H1 (cell line): ENCODE results near the gene SHH. TPM values are rescaled to one million over a fixed set of nuclear protein-coding genes. Genes with fewer than 3 reads are reported as not detected.

Source experiments
- CTCF ChIA-PET: fragments of 300-600 bp; sonication (Branson Sonifier 250); formaldehyde crosslinking; loops from one replicate; lab custom pipeline; 2021; ENCODE audit not compliant: partially characterized antibody; lab: Charles Lee
- POLR2A ChIA-PET: fragments of 300-600 bp; sonication (Branson Sonifier 250); formaldehyde crosslinking; loops from one replicate; lab custom pipeline; 2021; ENCODE audit warnings: inconsistent platforms; ENCODE audit not compliant: partially characterized antibody; lab: Charles Lee
- DNase-seq, 2 experiments: peaks; one replicate each; pipeline versions ENCODE4 v3.0.0 to v3.0.0-alpha.2; 2010 to 2022; ENCODE audit warnings: low spot score in 2 of 2, low read depth in 1 of 2, mixed read lengths in 1 of 2
- FAIRE-seq: peaks from 2 replicates; lab custom pipeline; 2011; peaks lifted over from hg19 to GRCh38; lab: Jason Lieb, UNC
- H2AFZ ChIP-seq: 2 replicates; pipeline ENCODE4 v1.8.1; 2012; ENCODE audit warnings: low read length, inconsistent platforms
- H2AK5ac ChIP-seq: 2 replicates; pipeline ENCODE4 v1.6.1; 2013; ENCODE audit warnings: low read depth, low read length
- H2BK120ac ChIP-seq: replicated peaks from 2 replicates; pipeline ENCODE3; 2013; ENCODE audit warnings: low read depth, low read length, inconsistent platforms
- H2BK12ac ChIP-seq: 2 replicates; pipeline ENCODE4 v1.6.1; 2013; ENCODE audit warnings: low read depth, low read length
- H2BK15ac ChIP-seq: 2 replicates; pipeline ENCODE4 v1.6.1; 2013; ENCODE audit warnings: low read length
- H2BK20ac ChIP-seq: 2 replicates; pipeline ENCODE4 v1.6.1; 2013; ENCODE audit warnings: low read length
- H2BK5ac ChIP-seq: 2 replicates; pipeline ENCODE4 v1.6.1; 2013; ENCODE audit warnings: low read depth, low read length
- H3K14ac ChIP-seq: 2 replicates; pipeline ENCODE4 v1.6.1; 2013; ENCODE audit warnings: inconsistent platforms; ENCODE audit not compliant: insufficient read length
- H3K18ac ChIP-seq: 2 replicates; pipeline ENCODE4 v1.6.1; 2013; ENCODE audit warnings: low read length; ENCODE audit errors: extremely low read depth
- H3K23ac ChIP-seq: 2 replicates; pipeline ENCODE4 v1.6.1; 2013; ENCODE audit warnings: inconsistent platforms; ENCODE audit not compliant: insufficient read length
- H3K23me2 ChIP-seq: 2 replicates; pipeline ENCODE4 v1.6.1; 2013; ENCODE audit warnings: low read depth, low read length
- H3K27ac ChIP-seq: 2 replicates; pipeline ENCODE4 v1.6.1; 2011; ENCODE audit warnings: low read depth, low read length, inconsistent platforms
- H3K27me3 ChIP-seq, 4 experiments: replicated peaks in 1 of 4; 1 replicate in 1 of 4; 2 replicates in 3 of 4; pipeline versions ENCODE4 v1.6.1 to v1.8.1; 2011 to 2013; ENCODE audit warnings: low read length in 3 of 4, mild to moderate bottlenecking in 3 of 4, inconsistent platforms in 2 of 4, mixed read lengths in 2 of 4, moderate library complexity in 1 of 4; ENCODE audit not compliant: control insufficient read depth in 3 of 4, insufficient read depth in 3 of 4; ENCODE audit errors: extremely low read depth in 1 of 4
- H3K36me3 ChIP-seq, 4 experiments: 2 replicates each; pipeline versions ENCODE4 v1.6.1 to v1.8.1; 2011 to 2013; ENCODE audit warnings: mild to moderate bottlenecking in 4 of 4, low read length in 3 of 4, moderate library complexity in 2 of 4, control low read depth in 1 of 4, inconsistent platforms in 1 of 4; ENCODE audit not compliant: insufficient read depth in 4 of 4, control insufficient read depth in 2 of 4
- H3K4ac ChIP-seq: replicated peaks from 2 replicates; pipeline ENCODE3; 2013; ENCODE audit warnings: low read length, low read depth, mixed read lengths, inconsistent platforms; ENCODE audit not compliant: insufficient read length
- H3K4me1 ChIP-seq, 4 experiments: replicated peaks in 1 of 4; 1 replicate in 1 of 4; 2 replicates in 3 of 4; pipeline versions ENCODE4 v1.6.1 to v1.8.1; 2011 to 2013; ENCODE audit warnings: low read length in 3 of 4, inconsistent platforms in 2 of 4, mixed read lengths in 1 of 4; ENCODE audit not compliant: insufficient read depth in 4 of 4, control insufficient read depth in 3 of 4
- H3K4me2 ChIP-seq, 2 experiments: 2 replicates each; pipeline versions ENCODE4 v1.6.1 to v1.8.1; 2011 to 2013; ENCODE audit warnings: low read depth in 2 of 2, low read length in 2 of 2, control low read depth in 1 of 2, inconsistent platforms in 1 of 2, mild to moderate bottlenecking in 1 of 2; ENCODE audit not compliant: insufficient read depth in 1 of 2
- H3K4me3 ChIP-seq, 4 experiments: fragments of 200-600, 300-600 bp in 1 of 4; sonication (generic), shearing (Covaris generic), sonication (Bioruptor Twin) in 1 of 4; 2 replicates each; pipeline versions ENCODE4 v1.5.1 to v1.8.1; 2011 to 2016; ENCODE audit warnings: low read length in 4 of 4, low read depth in 3 of 4, control low read depth in 2 of 4, inconsistent platforms in 2 of 4, mild to moderate bottlenecking in 2 of 4, mixed read lengths in 1 of 4, moderate library complexity in 1 of 4; ENCODE audit not compliant: insufficient read depth in 2 of 4; ENCODE audit errors: extremely low read depth in 1 of 4
- H3K56ac ChIP-seq: replicated peaks from 2 replicates; pipeline ENCODE3; 2013; ENCODE audit warnings: low read depth, mild to moderate bottlenecking, mixed read lengths, low read length, inconsistent platforms; ENCODE audit not compliant: insufficient read length
- H3K79me1 ChIP-seq: 2 replicates; pipeline ENCODE4 v1.6.1; 2013; ENCODE audit warnings: low read depth, low read length, control low read depth
- H3K79me2 ChIP-seq, 2 experiments: 2 replicates each; pipeline versions ENCODE4 v1.6.1 to v1.8.1; 2012 to 2013; ENCODE audit warnings: low read length in 2 of 2, mild to moderate bottlenecking in 2 of 2, inconsistent platforms in 1 of 2; ENCODE audit not compliant: insufficient read depth in 2 of 2, control insufficient read depth in 1 of 2
- H3K9ac ChIP-seq, 4 experiments: replicated peaks in 1 of 4; 1 replicate in 1 of 4; 2 replicates in 3 of 4; pipeline versions ENCODE4 v1.6.1 to v1.8.1; 2011 to 2013; ENCODE audit warnings: low read depth in 3 of 4, low read length in 3 of 4, control low read depth in 2 of 4, mild to moderate bottlenecking in 2 of 4, moderate library complexity in 2 of 4, inconsistent platforms in 1 of 4; ENCODE audit errors: extremely low read depth in 1 of 4
- H3K9me3 ChIP-seq, 2 experiments: 2 replicates each; pipeline versions ENCODE4 v1.6.1 to v1.8.1; 2012 to 2013; ENCODE audit warnings: mild to moderate bottlenecking in 2 of 2, moderate library complexity in 2 of 2, control low read depth in 1 of 2, inconsistent platforms in 1 of 2, low read depth in 1 of 2, low read length in 1 of 2, mixed read lengths in 1 of 2; ENCODE audit not compliant: insufficient read depth in 2 of 2
- H4K20me1 ChIP-seq, 2 experiments: replicated peaks in 1 of 2; 2 replicates each; pipeline versions ENCODE3 to v1.8.1; 2011 to 2013; ENCODE audit warnings: inconsistent platforms in 2 of 2, low read length in 2 of 2, mild to moderate bottlenecking in 1 of 2; ENCODE audit not compliant: insufficient read depth in 2 of 2, control insufficient read depth in 1 of 2
- H4K5ac ChIP-seq: 2 replicates; pipeline ENCODE4 v1.6.1; 2013; ENCODE audit warnings: low read length, low read depth, mixed read lengths, inconsistent platforms; ENCODE audit not compliant: insufficient read length
- H4K8ac ChIP-seq: 2 replicates; pipeline ENCODE4 v1.8.0; 2013; ENCODE audit warnings: mild to moderate bottlenecking, moderate library complexity, low read length, inconsistent platforms; ENCODE audit not compliant: insufficient read depth; ENCODE audit errors: extremely low read depth
- H4K91ac ChIP-seq: replicated peaks from 2 replicates; pipeline ENCODE3; 2013; ENCODE audit warnings: low read length, mixed read lengths, inconsistent platforms; ENCODE audit not compliant: insufficient read length
- ATF3 ChIP-seq: IDR thresholded peaks from 2 replicates; pipeline ENCODE4 v1.6.1; 2011; ENCODE audit warnings: low read depth, mild to moderate bottlenecking, low read length; ENCODE audit not compliant: insufficient read depth
- CBX8 ChIP-seq: fragments of 300-800, 300-1000 bp; sonication (generic); IDR thresholded peaks from 2 replicates; pipeline ENCODE4 v1.7.1; 2016; ENCODE audit warnings: low read depth, low read length, borderline replicate concordance
- EP300 ChIP-seq, 2 experiments: IDR thresholded peaks; 1 replicate in 1 of 2; 2 replicates in 1 of 2; pipeline ENCODE4 v1.6.1; 2011 to 2012; ENCODE audit warnings: low read depth in 2 of 2, low read length in 2 of 2, mild to moderate bottlenecking in 2 of 2, borderline replicate concordance in 1 of 2, inconsistent platforms in 1 of 2, moderate library complexity in 1 of 2
- KDM5A ChIP-seq: fragments of 200-600 bp; IDR thresholded peaks from 2 replicates; pipeline ENCODE4 v1.7.1; 2012; ENCODE audit warnings: mild to moderate bottlenecking, low read length, inconsistent platforms, mixed read lengths
- SIX5 ChIP-seq: IDR thresholded peaks from 2 replicates; pipeline ENCODE4 v1.6.1; 2011; ENCODE audit warnings: mild to moderate bottlenecking, low read depth, low read length
- SRF ChIP-seq: IDR thresholded peaks from 2 replicates; pipeline ENCODE4 v1.6.1; 2011; ENCODE audit warnings: mild to moderate bottlenecking, low read depth, low read length, moderate library complexity
- TCF12 ChIP-seq: IDR thresholded peaks from 2 replicates; pipeline ENCODE4 v1.6.1; 2011; ENCODE audit warnings: low read depth, mild to moderate bottlenecking, low read length
- WGBS, 2 experiments: shearing (Covaris generic) in 1 of 2; methylation state at CpG; one replicate each; pipeline versions ENCODE4 v1.1.6 to v1.1.7; 2013 to 2015; ENCODE audit warnings: low lambda C conversion rate in 2 of 2, mixed read lengths in 2 of 2, inconsistent platforms in 1 of 2, low coverage in 1 of 2, missing lambda C conversion rate in 1 of 2; ENCODE audit not compliant: insufficient replicate concordance in 2 of 2, insufficient coverage in 1 of 2, insufficient read length in 1 of 2; ENCODE audit errors: extremely low coverage in 1 of 2, missing lambda C conversion rate in 1 of 2; 5-methylcytosine and 5-hydroxymethylcytosine counted together
- polyA plus RNA-seq, 7 experiments: library from polyadenylated mRNA; depleted of rRNA in 3 of 7; stranded (reverse) in 5 of 7; unstranded in 2 of 7; fragments of >200 nt in 5 of 7; fragments of 200-250 nt in 2 of 7; gene quantifications; 1 replicate in 5 of 7; 2 replicates in 1 of 7; 4 replicates in 1 of 7; pipeline versions ENCODE4 v1.2.1 to v1.2.3, GENCODE V29; 2011 to 2013; ENCODE audit warnings: missing spikeins in 2 of 7, mixed read lengths in 2 of 7
- total RNA-seq: library from RNA; stranded (reverse); fragmentation: NEBNext Ultra II Directional; extraction: Animal tissue kit (Norgen Biotek cat#: 25700); gene quantifications from 2 replicates; pipeline ENCODE4 v1.2.1, GENCODE V29; 2021
- TF ChIP-seq, protein P1 (sequence below), 3 experiments: IDR thresholded peaks; 1 replicate in 2 of 3; 2 replicates in 1 of 3; pipeline versions ENCODE4 v1.5.1 to v1.6.1; 2011; ENCODE audit warnings: low read length in 3 of 3, mild to moderate bottlenecking in 3 of 3, inconsistent platforms in 2 of 3, low read depth in 1 of 3, moderate library complexity in 1 of 3; ENCODE audit not compliant: insufficient read depth in 1 of 3; ENCODE audit errors: control extremely low read depth in 1 of 3
- TF ChIP-seq, protein P2 (sequence below): IDR thresholded peaks from 2 replicates; pipeline ENCODE4 v1.6.1; 2011; ENCODE audit warnings: low read length, improper control_type of control experiment

The SHH gene
- total and polyA plus RNA-seq, 2 of the 8 experiments (the other 6 are each of a cell fraction or from before 2014, with no cell fraction given) = not detected

GRCh38 chr7:155844526-155844925 lies 32.3 kb upstream of the SHH start:
- Histone ChIP-seq H4K8ac (no peak overlapping the region), H3K23ac (no peak overlapping the region), H3K56ac (no peak overlapping the region), H3K4me2 (no peak overlapping the region), H3K79me2 (no peaks in the 10 kb centered on the region), H3K27ac (no peak overlapping the region), H3K4me1 (no peaks in the 10 kb centered on the region; a peak in 1 of 7 replicates), H2AK5ac (no peak overlapping the region), H2AFZ (no peak overlapping the region), H3K9ac (no peak overlapping the region), H3K18ac (no peak overlapping the region), H2BK120ac (no peak overlapping the region), H3K79me1 (no peaks in the 10 kb centered on the region), H2BK20ac (no peak overlapping the region), H3K36me3 (no peaks in the 10 kb centered on the region), H2BK15ac (no peak overlapping the region), H4K91ac (no peak overlapping the region), H3K23me2 (peaks cover 6% of the 10 kb centered on the region; the same call in 1 of the 2 replicates), H3K14ac (no peak overlapping the region), H4K20me1 (no peaks in the 10 kb centered on the region), H4K5ac (no peak overlapping the region), H2BK12ac (no peak overlapping the region), H2BK5ac (no peak overlapping the region), H3K27me3 (no peaks in the 10 kb centered on the region; a peak in 1 of 7 replicates), H3K4ac (no peak overlapping the region), H3K4me3 (no peak overlapping the region), H3K9me3 (no peaks in the 10 kb centered on the region)
- CTCF ChIA-PET = no interaction called here
- DNase-seq = no peak
- POLR2A ChIA-PET = no interaction called here
- WGBS, 2 experiments = 88% methylated on average over 10 of the region's 16 CpGs; no CpG with 5 or more reads in 1 of the 2 experiments
- FAIRE-seq = no peak
- TF ChIP-seq KDM5A (no peak), SRF (no peak), ATF3 (no peak), SIX5 (no peak), EP300 (IDR thresholded peaks at IDR 0.05; ENCODE audit: borderline replicate concordance in 1 of 2, low read depth in 2 of 2, low read length in 2 of 2) (no peak), CBX8 (no peak), TCF12 (no peak)
- TF ChIP-seq, protein P1, sequence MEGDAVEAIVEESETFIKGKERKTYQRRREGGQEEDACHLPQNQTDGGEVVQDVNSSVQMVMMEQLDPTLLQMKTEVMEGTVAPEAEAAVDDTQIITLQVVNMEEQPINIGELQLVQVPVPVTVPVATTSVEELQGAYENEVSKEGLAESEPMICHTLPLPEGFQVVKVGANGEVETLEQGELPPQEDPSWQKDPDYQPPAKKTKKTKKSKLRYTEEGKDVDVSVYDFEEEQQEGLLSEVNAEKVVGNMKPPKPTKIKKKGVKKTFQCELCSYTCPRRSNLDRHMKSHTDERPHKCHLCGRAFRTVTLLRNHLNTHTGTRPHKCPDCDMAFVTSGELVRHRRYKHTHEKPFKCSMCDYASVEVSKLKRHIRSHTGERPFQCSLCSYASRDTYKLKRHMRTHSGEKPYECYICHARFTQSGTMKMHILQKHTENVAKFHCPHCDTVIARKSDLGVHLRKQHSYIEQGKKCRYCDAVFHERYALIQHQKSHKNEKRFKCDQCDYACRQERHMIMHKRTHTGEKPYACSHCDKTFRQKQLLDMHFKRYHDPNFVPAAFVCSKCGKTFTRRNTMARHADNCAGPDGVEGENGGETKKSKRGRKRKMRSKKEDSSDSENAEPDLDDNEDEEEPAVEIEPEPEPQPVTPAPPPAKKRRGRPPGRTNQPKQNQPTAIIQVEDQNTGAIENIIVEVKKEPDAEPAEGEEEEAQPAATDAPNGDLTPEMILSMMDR (IDR thresholded peaks at IDR 0.05; ENCODE audit: control extremely low read depth in 1 of 3, insufficient read depth in 1 of 3, low read depth in 1 of 3, low read length in 3 of 3) = no peak
- TF ChIP-seq, protein P2, sequence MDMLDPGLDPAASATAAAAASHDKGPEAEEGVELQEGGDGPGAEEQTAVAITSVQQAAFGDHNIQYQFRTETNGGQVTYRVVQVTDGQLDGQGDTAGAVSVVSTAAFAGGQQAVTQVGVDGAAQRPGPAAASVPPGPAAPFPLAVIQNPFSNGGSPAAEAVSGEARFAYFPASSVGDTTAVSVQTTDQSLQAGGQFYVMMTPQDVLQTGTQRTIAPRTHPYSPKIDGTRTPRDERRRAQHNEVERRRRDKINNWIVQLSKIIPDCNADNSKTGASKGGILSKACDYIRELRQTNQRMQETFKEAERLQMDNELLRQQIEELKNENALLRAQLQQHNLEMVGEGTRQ = no peak
